ENCODE data around the gene ERBB2. TPM values are rescaled to one million over a fixed set of nuclear protein-coding genes. Genes with fewer than 3 reads are reported as not detected.

The ERBB2 gene
- total RNA-seq, 1 experiment from 2014 or later = 4,830 TPM

GRCh38 chr17:39776252-39776651, 76.4 kb downstream of the ERBB2 start:
- no peak for DNase-seq
- BruUV-seq (replicated peaks) = no TSS peak
- no peak overlapping the region for H3K4me3 Mint-ChIP-seq (ENCODE audit: low read depth, unreplicated experiment)
- peaks cover 48% of the 10 kb centered on the region for H3K4me1 Mint-ChIP-seq (ENCODE audit: low read depth, unreplicated experiment)
- H3K27me3 Mint-ChIP-seq (ENCODE audit: unreplicated experiment) = no peaks in the 10 kb centered on the region
- H3K27ac Mint-ChIP-seq (ENCODE audit: unreplicated experiment) = no peak overlapping the region
- intact Hi-C loops (cut with micrococcal nuclease; ENCODE audit: unreplicated experiment) = loop anchor here (10.0 kb wide), 1 partner anchor 1069 kb away; no protein-coding TSS in a partner anchor
- CTCF ChIA-PET = interaction anchor here (0.6 to 120.4 kb wide), 31 partner anchors 9 to 1599 kb away, joined by 3 to 34714 read pairs (median 19); partner anchors contain the start of genes CDK12, ERBB2, GRB7 and GSDMA
- H3K9me3 Mint-ChIP-seq (ENCODE audit: low read depth, unreplicated experiment) = no peaks in the 10 kb centered on the region
- H3K36me3 Mint-ChIP-seq (ENCODE audit: insufficient read depth, unreplicated experiment) = peaks cover under 1% of the 10 kb centered on the region
- TF ChIP-seq CTCF (IDR thresholded peaks at IDR 0.05; ENCODE audit: unreplicated experiment) = no peak

- CTCF ChIA-PET = interaction anchor here (0.8 to 120.4 kb wide), 24 partner anchors 8 to 717 kb away, joined by 3 to 34714 read pairs (median 198); partner anchors contain the start of genes ERBB2, GRB7, GSDMA and GSDMB
- Mint-ChIP-seq H3K4me1 (ENCODE audit: low read depth, unreplicated experiment) (peaks cover 48% of the 10 kb centered on the region), H3K27ac (ENCODE audit: unreplicated experiment) (no peak overlapping the region), H3K27me3 (ENCODE audit: unreplicated experiment) (no peaks in the 10 kb centered on the region), H3K4me3 (ENCODE audit: low read depth, unreplicated experiment) (no peak overlapping the region), H3K36me3 (ENCODE audit: insufficient read depth, unreplicated experiment) (peaks cover 16% of the 10 kb centered on the region), H3K9me3 (ENCODE audit: low read depth, unreplicated experiment) (no peaks in the 10 kb centered on the region)
- no peak for TF ChIP-seq CTCF (IDR thresholded peaks at IDR 0.05; ENCODE audit: unreplicated experiment)
- DNase-seq = no peak
- intact Hi-C loops (cut with micrococcal nuclease; ENCODE audit: unreplicated experiment) = loop anchor here (10.0 kb wide), 1 partner anchor 1067 kb away; no protein-coding TSS in a partner anchor
- BruUV-seq (replicated peaks) = no TSS peak
These were observed 77.9 kb downstream of the ERBB2 start for GRCh38 chr17:39777534-39778365.

Small RNA genes within 50 kb of the gene (microRNA-seq; reads per million reads assigned to microRNA genes)
- 306 reads per million, percentile 74 among the genes with 10 or more reads in this experiment for gene MIR4728

Other genes starting within 250 kb of the ERBB2 start
- gene MED1, start 248.8 kb upstream of the ERBB2 start, total RNA-seq (2022) = 227 and 230 TPM in 2 replicates
- gene CDK12, start 238.6 kb upstream of the ERBB2 start, total RNA-seq (2022) = 321 and 329 TPM in 2 replicates
- not detected in 2 replicates for gene NEUROD2, start 92.1 kb upstream of the ERBB2 start, total RNA-seq (2022)
- gene PPP1R1B, start 73.1 kb upstream of the ERBB2 start, total RNA-seq (2022) = 8.3 and 11.1 TPM in 2 replicates
- gene STARD3, start 62.9 kb upstream of the ERBB2 start, total RNA-seq (2022) = 2,579 and 2,697 TPM in 2 replicates
- 51.5 and 61.1 TPM in 2 replicates for gene TCAP, start 34.7 kb upstream of the ERBB2 start, total RNA-seq (2022)
- gene PNMT, start 31.6 kb upstream of the ERBB2 start, total RNA-seq (2022) = 1.3 and 3.2 TPM in 2 replicates
- 1,186 and 1,276 TPM in 2 replicates for gene PGAP3, start 12.0 kb upstream of the ERBB2 start, total RNA-seq (2022)
- 2,121 and 2,217 TPM in 2 replicates for gene MIEN1, start 30.5 kb downstream of the ERBB2 start, total RNA-seq (2022)
- 2,531 and 2,746 TPM in 2 replicates for gene GRB7, start 37.9 kb downstream of the ERBB2 start, total RNA-seq (2022)
- gene IKZF3, start 164.2 kb downstream of the ERBB2 start, total RNA-seq (2022) = 30.9 and 41.0 TPM in 2 replicates
- not detected in 2 replicates for gene ZPBP2, start 168.1 kb downstream of the ERBB2 start, total RNA-seq (2022)
- 711 and 1,257 TPM in 2 replicates for gene GSDMB, start 218.6 kb downstream of the ERBB2 start, total RNA-seq (2022)
- gene ORMDL3, start 227.5 kb downstream of the ERBB2 start, total RNA-seq (2022) = 1,738 and 1,968 TPM in 2 replicates
- gene LRRC3C, start 227.7 kb downstream of the ERBB2 start, total RNA-seq (2022) = not detected in 2 replicates

Measured in Calu3 (cell line).